ENCODE data around the gene FAM98B. TPM values are rescaled to one million over a fixed set of nuclear protein-coding genes. Genes with fewer than 3 reads are reported as not detected.
A peak's percentile ranks its signal among the peaks of the same experiment; 100 is the strongest.

FAM98B gene
- total and polyA plus RNA-seq, 2 of the 13 experiments (the other 11 are each of a cell fraction or from before 2014, with no cell fraction given), result 3.7 to 4.7 TPM

DNA sequence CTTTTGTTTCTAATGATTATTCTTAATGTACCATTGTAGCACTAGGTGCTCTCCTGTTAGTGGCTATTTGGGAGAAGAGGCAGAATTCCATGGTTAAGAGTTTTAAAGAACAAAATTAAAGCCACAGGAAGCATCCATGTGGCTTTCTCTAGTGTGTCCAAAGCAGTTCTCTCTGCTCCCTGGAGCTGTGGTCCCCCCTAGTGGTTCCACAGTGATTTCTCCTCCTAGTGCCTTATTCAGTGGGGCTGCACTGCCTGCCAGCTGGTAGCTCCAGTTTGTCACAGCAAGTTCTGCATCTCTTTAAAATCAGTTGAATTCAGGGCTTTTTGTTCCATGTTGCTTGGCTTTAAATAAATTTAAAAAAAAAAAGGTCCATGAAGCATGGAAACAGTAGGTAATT, 39.6 kb upstream of the FAM98B start:
- H3K27ac ChIP-seq (ENCODE audit: extremely low read length, insufficient read depth, low read length), result no peak overlapping the region
- H3K4me2 ChIP-seq (ENCODE audit: low read depth, low read length), result no peak overlapping the region
- peak; percentile 97 for ATAC-seq
- H3K36me3 ChIP-seq (replicated peaks in 1 of 2; ENCODE audit: control insufficient read depth in 1 of 2, insufficient read depth in 2 of 2, low read length in 2 of 2), result no peaks in the 10 kb centered on the region
- no peaks in the 10 kb centered on the region for H3K4me1 ChIP-seq (ENCODE audit: insufficient read depth, low read length)
- H3K9me3 ChIP-seq (ENCODE audit: low read length), result no peaks in the 10 kb centered on the region
- H2AFZ ChIP-seq (ENCODE audit: low read length), result no peak overlapping the region
- CTCF ChIA-PET (ENCODE audit: low intra/inter-chr PET ratio, low total read pairs), result interaction anchor here (0.7 kb wide), 1 partner anchor 411 kb away, joined by 3 read pairs; no protein-coding TSS in a partner anchor
- no peaks in the 10 kb centered on the region for H4K20me1 ChIP-seq (ENCODE audit: insufficient read depth, low read length)
- no TSS peak for BruUV-seq (replicated peaks)
- H3K9ac ChIP-seq (ENCODE audit: insufficient read depth, low read depth, low read length), result no peak overlapping the region
- H3K4me3 ChIP-seq (replicated peaks in 1 of 3; ENCODE audit: insufficient read depth in 1 of 3, low read depth in 2 of 3, low read length in 3 of 3), result no peak overlapping the region
- intact Hi-C loops (cut with micrococcal nuclease; ENCODE audit: unreplicated experiment) (no loop called here), in situ Hi-C loops (cut with HindIII; ENCODE audit: extremely low pct_ligation_motif_present, low pct_unique_long_range_greater_than_20kb) (no loop called here)
- peak; percentile 30 for DNase-seq (ENCODE audit: low spot score)
- no peaks in the 10 kb centered on the region for H3K79me2 ChIP-seq (ENCODE audit: insufficient read depth, low read length)
- TF ChIP-seq STAG1 (CRISPR knock-in tag; IDR thresholded peaks at IDR 0.05) (peak; percentile 67), ZNF672 (CRISPR knock-in tag; IDR thresholded peaks at IDR 0.05) (no peak), PHF5A (CRISPR knock-in tag; IDR thresholded peaks at IDR 0.05; ENCODE audit: low read depth, unreplicated experiment) (no peak)
- TF ChIP-seq, protein P1, sequence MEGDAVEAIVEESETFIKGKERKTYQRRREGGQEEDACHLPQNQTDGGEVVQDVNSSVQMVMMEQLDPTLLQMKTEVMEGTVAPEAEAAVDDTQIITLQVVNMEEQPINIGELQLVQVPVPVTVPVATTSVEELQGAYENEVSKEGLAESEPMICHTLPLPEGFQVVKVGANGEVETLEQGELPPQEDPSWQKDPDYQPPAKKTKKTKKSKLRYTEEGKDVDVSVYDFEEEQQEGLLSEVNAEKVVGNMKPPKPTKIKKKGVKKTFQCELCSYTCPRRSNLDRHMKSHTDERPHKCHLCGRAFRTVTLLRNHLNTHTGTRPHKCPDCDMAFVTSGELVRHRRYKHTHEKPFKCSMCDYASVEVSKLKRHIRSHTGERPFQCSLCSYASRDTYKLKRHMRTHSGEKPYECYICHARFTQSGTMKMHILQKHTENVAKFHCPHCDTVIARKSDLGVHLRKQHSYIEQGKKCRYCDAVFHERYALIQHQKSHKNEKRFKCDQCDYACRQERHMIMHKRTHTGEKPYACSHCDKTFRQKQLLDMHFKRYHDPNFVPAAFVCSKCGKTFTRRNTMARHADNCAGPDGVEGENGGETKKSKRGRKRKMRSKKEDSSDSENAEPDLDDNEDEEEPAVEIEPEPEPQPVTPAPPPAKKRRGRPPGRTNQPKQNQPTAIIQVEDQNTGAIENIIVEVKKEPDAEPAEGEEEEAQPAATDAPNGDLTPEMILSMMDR (CRISPR knock-in tag; IDR thresholded peaks at IDR 0.05), result peak; percentile 64
- POLR2A ChIA-PET, result no interaction called here
- no peaks in the 10 kb centered on the region for H3K27me3 ChIP-seq (ENCODE audit: control insufficient read depth in 1 of 2, insufficient read depth in 2 of 2, low read length in 2 of 2)
- FAIRE-seq, result no peak

DNA sequence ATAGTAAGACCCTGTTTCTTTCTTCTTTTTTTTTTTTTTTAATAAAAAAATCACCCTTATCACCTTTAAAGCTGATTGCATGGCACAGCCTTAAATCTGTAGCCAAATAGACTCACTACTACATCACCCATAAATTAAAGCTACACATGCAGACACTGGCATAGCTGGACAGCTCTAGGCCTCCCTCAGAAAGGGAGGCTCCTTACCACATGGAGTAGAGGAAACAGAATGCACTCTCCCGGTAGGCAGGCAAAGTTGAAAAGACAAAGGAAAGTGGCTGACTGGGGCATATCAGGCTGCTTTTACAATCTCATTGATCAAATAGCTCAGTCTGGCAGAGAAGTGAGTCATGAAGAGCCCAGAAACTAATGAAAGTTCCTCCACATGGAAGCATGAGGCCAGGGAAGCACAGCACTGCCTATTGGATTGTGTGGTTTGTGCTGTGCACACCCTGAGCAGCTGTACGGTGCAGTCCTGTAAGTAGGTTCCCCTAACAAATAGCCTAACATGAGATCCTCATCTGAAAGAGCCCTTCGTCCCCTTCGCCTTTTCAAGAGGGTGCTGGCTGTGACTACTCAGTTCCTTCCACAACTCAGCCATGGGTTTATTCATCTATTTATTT, 32.7 kb upstream of the FAM98B start:
- Histone ChIP-seq H2AFZ (ENCODE audit: low read length) (no peak overlapping the region), H3K4me1 (ENCODE audit: insufficient read depth, low read length) (no peaks in the 10 kb centered on the region), H3K9me3 (ENCODE audit: low read length) (no peaks in the 10 kb centered on the region), H4K20me1 (ENCODE audit: insufficient read depth, low read length) (no peaks in the 10 kb centered on the region), H3K27ac (ENCODE audit: extremely low read length, insufficient read depth, low read length) (no peak overlapping the region), H3K79me2 (ENCODE audit: insufficient read depth, low read length) (no peaks in the 10 kb centered on the region), H3K4me3 (replicated peaks in 1 of 3; ENCODE audit: insufficient read depth in 1 of 3, low read depth in 2 of 3, low read length in 3 of 3) (no peak overlapping the region), H3K4me2 (ENCODE audit: low read depth, low read length) (no peak overlapping the region), H3K36me3 (replicated peaks in 1 of 2; ENCODE audit: control insufficient read depth in 1 of 2, insufficient read depth in 2 of 2, low read length in 2 of 2) (no peaks in the 10 kb centered on the region), H3K27me3 (ENCODE audit: control insufficient read depth in 1 of 2, insufficient read depth in 2 of 2, low read length in 2 of 2) (0 out of 5 replicates have a peak, but pooled peaks cover 0 to 2% of the 10 kb centered on the region in 2 experiments), H3K9ac (ENCODE audit: insufficient read depth, low read depth, low read length) (no peak overlapping the region)
- ChIA-PET CTCF (ENCODE audit: low intra/inter-chr PET ratio, low total read pairs) (no interaction called here), POLR2A (no interaction called here)
- intact Hi-C loops (cut with micrococcal nuclease; ENCODE audit: unreplicated experiment) (no loop called here), in situ Hi-C loops (cut with HindIII; ENCODE audit: extremely low pct_ligation_motif_present, low pct_unique_long_range_greater_than_20kb) (no loop called here)
- ATAC-seq (no peak), FAIRE-seq (no peak), DNase-seq (ENCODE audit: low spot score) (no peak)
- 26% methylated on average over 3 of the region's 4 CpGs for WGBS (ENCODE audit: low lambda C conversion rate)
- no TSS peak for BruUV-seq (replicated peaks)
- TF ChIP-seq ZNF292 (CRISPR knock-in tag; IDR thresholded peaks at IDR 0.05; ENCODE audit: borderline replicate concordance, low read depth) (no peak), CEBPG (CRISPR knock-in tag; IDR thresholded peaks at IDR 0.05) (no peak), ZFP36L2 (CRISPR knock-in tag; IDR thresholded peaks at IDR 0.05) (no peak), MAFG (CRISPR knock-in tag; IDR thresholded peaks at IDR 0.05) (no peak), NR2C2 (CRISPR knock-in tag; IDR thresholded peaks at IDR 0.05; ENCODE audit: borderline replicate concordance) (no peak), REL (CRISPR knock-in tag; conservative IDR thresholded peaks at IDR 0.05) (no peak), ZFP90 (CRISPR knock-in tag; IDR thresholded peaks at IDR 0.05; ENCODE audit: borderline replicate concordance) (no peak)
- TF ChIP-seq, protein P2, sequence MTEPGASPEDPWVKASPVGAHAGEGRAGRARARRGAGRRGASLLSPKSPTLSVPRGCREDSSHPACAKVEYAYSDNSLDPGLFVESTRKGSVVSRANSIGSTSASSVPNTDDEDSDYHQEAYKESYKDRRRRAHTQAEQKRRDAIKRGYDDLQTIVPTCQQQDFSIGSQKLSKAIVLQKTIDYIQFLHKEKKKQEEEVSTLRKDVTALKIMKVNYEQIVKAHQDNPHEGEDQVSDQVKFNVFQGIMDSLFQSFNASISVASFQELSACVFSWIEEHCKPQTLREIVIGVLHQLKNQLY (CRISPR knock-in tag; IDR thresholded peaks at IDR 0.05), result no peak
